Measurements from ENCODE around the gene UBN1. TPM values are rescaled to one million over a fixed set of nuclear protein-coding genes. Genes with fewer than 3 reads are reported as not detected.
A peak's percentile ranks its signal among the peaks of the same experiment; 100 is the strongest.

UBN1 gene
- polyA plus RNA-seq, 3 donors = 5.3 to 24.5 (median 7.3) TPM

- H3K4me3 ChIP-seq (replicated peaks in 1 of 3; ENCODE audit: low read depth in 2 of 3, low read length in 3 of 3) = no peak overlapping the region
- peak overlapping the region in 1 of 2 donors; percentile 55 for H3K27ac ChIP-seq (ENCODE audit: low read depth in 1 of 2, low read length in 2 of 2)
These were observed 15.4 kb downstream of the UBN1 start for GRCh38 chr16:4862639-4863038.

DNA sequence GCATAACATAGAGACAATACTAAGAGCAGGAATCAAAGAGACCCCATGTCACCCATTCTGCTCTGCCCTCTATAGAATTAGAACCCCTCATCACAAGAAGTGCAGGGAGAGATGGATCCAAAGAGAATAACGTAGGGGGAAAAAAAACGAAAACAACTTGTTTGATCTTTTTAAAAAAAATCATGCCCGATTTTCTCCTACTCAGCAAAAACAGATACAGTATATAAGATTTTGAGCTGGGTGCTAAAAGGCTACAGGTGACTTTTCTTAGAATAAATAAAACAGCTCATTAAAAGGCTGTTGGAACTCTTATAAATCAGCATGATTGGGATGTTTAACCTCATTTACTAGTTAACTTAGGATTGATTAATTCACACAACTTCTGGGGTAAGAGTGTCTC is 17.4 kb downstream of the UBN1 start:
- Mint-ChIP-seq H3K27ac (no peak overlapping the region), H3K9me3 (no peaks in the 10 kb centered on the region), H3K4me1 (peaks cover 22% of the 10 kb centered on the region), H3K36me3 (peaks cover 67 to 91% of the 10 kb centered on the region in 2 donors), H3K4me3 (no peak overlapping the region), H3K27me3 (ENCODE audit: low read depth in 3 of 3) (peaks cover 0 to 2% (median 2%) of the 10 kb centered on the region in 3 donors)
- no peak for DNase-seq
- intact Hi-C loops (cut with micrococcal nuclease) = no loop called here
- H3K27ac ChIP-seq (ENCODE audit: low read depth in 1 of 2, low read length in 2 of 2) = peak overlapping the region in 1 of 2 donors; percentile 33
- H3K79me2 ChIP-seq (ENCODE audit: insufficient read depth, low read length) = peaks cover 92% of the 10 kb centered on the region
- H3K27me3 ChIP-seq (ENCODE audit: control insufficient read depth in 2 of 2, insufficient read depth in 2 of 2, low read length in 2 of 2) = no peaks in the 10 kb centered on the region
- no CpG with 5 or more reads among the region's 3 CpGs for WGBS (ENCODE audit: insufficient coverage)
- TF ChIP-seq, protein P1, sequence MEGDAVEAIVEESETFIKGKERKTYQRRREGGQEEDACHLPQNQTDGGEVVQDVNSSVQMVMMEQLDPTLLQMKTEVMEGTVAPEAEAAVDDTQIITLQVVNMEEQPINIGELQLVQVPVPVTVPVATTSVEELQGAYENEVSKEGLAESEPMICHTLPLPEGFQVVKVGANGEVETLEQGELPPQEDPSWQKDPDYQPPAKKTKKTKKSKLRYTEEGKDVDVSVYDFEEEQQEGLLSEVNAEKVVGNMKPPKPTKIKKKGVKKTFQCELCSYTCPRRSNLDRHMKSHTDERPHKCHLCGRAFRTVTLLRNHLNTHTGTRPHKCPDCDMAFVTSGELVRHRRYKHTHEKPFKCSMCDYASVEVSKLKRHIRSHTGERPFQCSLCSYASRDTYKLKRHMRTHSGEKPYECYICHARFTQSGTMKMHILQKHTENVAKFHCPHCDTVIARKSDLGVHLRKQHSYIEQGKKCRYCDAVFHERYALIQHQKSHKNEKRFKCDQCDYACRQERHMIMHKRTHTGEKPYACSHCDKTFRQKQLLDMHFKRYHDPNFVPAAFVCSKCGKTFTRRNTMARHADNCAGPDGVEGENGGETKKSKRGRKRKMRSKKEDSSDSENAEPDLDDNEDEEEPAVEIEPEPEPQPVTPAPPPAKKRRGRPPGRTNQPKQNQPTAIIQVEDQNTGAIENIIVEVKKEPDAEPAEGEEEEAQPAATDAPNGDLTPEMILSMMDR (IDR thresholded peaks at IDR 0.05) = no peak
- H3K9me3 ChIP-seq (replicated peaks in 1 of 2; ENCODE audit: control insufficient read depth in 1 of 2, insufficient read depth in 1 of 2, low read length in 2 of 2) = no peaks in the 10 kb centered on the region
- H2AFZ ChIP-seq (ENCODE audit: insufficient read depth, low read depth, low read length, poor library complexity, severe bottlenecking) = no peak overlapping the region
- no peak overlapping the region for H3K4me3 ChIP-seq (replicated peaks in 1 of 3; ENCODE audit: low read depth in 2 of 3, low read length in 3 of 3)
- H3K4me2 ChIP-seq (replicated peaks; ENCODE audit: extremely low read depth, low read length, poor library complexity, severe bottlenecking) = no peak overlapping the region
- H3K4me1 ChIP-seq (ENCODE audit: control insufficient read depth in 1 of 2, insufficient read depth in 2 of 2, low read length in 2 of 2) = peaks cover 7 to 8% of the 10 kb centered on the region in 2 donors
- H3K36me3 ChIP-seq (replicated peaks in 1 of 2; ENCODE audit: control insufficient read depth in 1 of 2, insufficient read depth in 2 of 2, low read length in 2 of 2) = peaks cover 78 to 89% of the 10 kb centered on the region in 2 donors
- no peak overlapping the region for H3K9ac ChIP-seq (ENCODE audit: insufficient read depth, low read length, poor library complexity, severe bottlenecking)
- peaks cover 96% of the 10 kb centered on the region for H4K20me1 ChIP-seq (ENCODE audit: insufficient read depth, low read length)

More at GRCh38 chr16:4862639-4863038, 15.4 kb downstream of the UBN1 start:
- Histone ChIP-seq H3K9ac (ENCODE audit: insufficient read depth, low read length, poor library complexity, severe bottlenecking) (no peak overlapping the region), H3K9me3 (replicated peaks in 1 of 2; ENCODE audit: control insufficient read depth in 1 of 2, insufficient read depth in 1 of 2, low read length in 2 of 2) (no peaks in the 10 kb centered on the region), H3K79me2 (ENCODE audit: insufficient read depth, low read length) (peaks cover 81% of the 10 kb centered on the region), H3K4me1 (ENCODE audit: control insufficient read depth in 1 of 2, insufficient read depth in 2 of 2, low read length in 2 of 2) (peaks cover 7 to 8% of the 10 kb centered on the region in 2 donors), H3K27me3 (ENCODE audit: control insufficient read depth in 2 of 2, insufficient read depth in 2 of 2, low read length in 2 of 2) (no peaks in the 10 kb centered on the region), H2AFZ (ENCODE audit: insufficient read depth, low read depth, low read length, poor library complexity, severe bottlenecking) (no peak overlapping the region), H3K4me2 (replicated peaks; ENCODE audit: extremely low read depth, low read length, poor library complexity, severe bottlenecking) (no peak overlapping the region), H4K20me1 (ENCODE audit: insufficient read depth, low read length) (peaks cover 89% of the 10 kb centered on the region), H3K36me3 (replicated peaks in 1 of 2; ENCODE audit: control insufficient read depth in 1 of 2, insufficient read depth in 2 of 2, low read length in 2 of 2) (peaks cover 79 to 89% of the 10 kb centered on the region in 2 donors)
- TF ChIP-seq, protein P1 (IDR thresholded peaks at IDR 0.05) = no peak
- 64% methylated on average over 4 of the region's 5 CpGs for WGBS (ENCODE audit: insufficient coverage)
- Mint-ChIP-seq H3K27ac (peak overlapping the region in 5 of 7 donors; percentile 5 to 70 (median 48)), H3K27me3 (ENCODE audit: low read depth in 3 of 3) (peaks cover 0 to 2% (median 2%) of the 10 kb centered on the region in 3 donors), H3K9me3 (peaks cover 0 to 1% (median 0%) of the 10 kb centered on the region in 7 donors), H3K36me3 (peaks cover 69 to 92% of the 10 kb centered on the region in 2 donors), H3K4me1 (peaks cover 22% of the 10 kb centered on the region), H3K4me3 (peak overlapping the region in 1 of 2 donors; percentile 4)
- DNase-seq = peak; percentile 12 to 44 (median 20)
- intact Hi-C loops (cut with micrococcal nuclease) = no loop called here
